WTC11 (cell line): ENCODE results near the gene CIART. TPM values are rescaled to one million over a fixed set of nuclear protein-coding genes. Genes with fewer than 3 reads are reported as not detected.
A peak's percentile ranks its signal among the peaks of the same experiment; 100 is the strongest.

Experiments used
- ATAC-seq: fragments of 200-7000 bp; cut with Tn5 transposase; 2 replicates; pipeline ENCODE4 v1.10.0; 2021; ENCODE audit warnings: mild to moderate bottlenecking, moderate library complexity
- CTCF ChIA-PET: fragments of 300-600 bp; sonication (Branson Sonifier 250); formaldehyde crosslinking; loops from one replicate; lab custom pipeline; 2021; ENCODE audit warnings: antibody characterized with exemption; lab: Charles Lee
- POLR2A ChIA-PET: fragments of 350-600 bp; sonication (Branson Sonifier 250); formaldehyde crosslinking; loops from one replicate; lab custom pipeline; 2021; ENCODE audit warnings: antibody characterized with exemption; lab: Charles Lee
- DNase-seq: peaks from one replicate; pipeline ENCODE4 v3.0.0; 2021; ENCODE audit warnings: low spot score
- H3K27ac Mint-ChIP-seq: 2 replicates; pipeline ENCODE4 v1.8.0; 2021; ENCODE audit warnings: mixed read lengths
- H3K27me3 Mint-ChIP-seq: 2 replicates; pipeline ENCODE4 v1.8.0; 2021; ENCODE audit warnings: low read depth, mild to moderate bottlenecking, moderate library complexity, mixed read lengths
- H3K36me3 Mint-ChIP-seq: 2 replicates; pipeline ENCODE4 v1.8.0; 2021; ENCODE audit warnings: mixed read lengths
- H3K4me1 Mint-ChIP-seq: 2 replicates; pipeline ENCODE4 v1.8.0; 2022; ENCODE audit warnings: mixed read lengths
- H3K4me3 Mint-ChIP-seq: 2 replicates; pipeline ENCODE4 v1.8.0; 2021; ENCODE audit warnings: mild to moderate bottlenecking, moderate library complexity, mixed read lengths
- H3K9me3 Mint-ChIP-seq: 2 replicates; pipeline ENCODE4 v1.8.0; 2021; ENCODE audit warnings: mixed read lengths
- ATF1 ChIP-seq: sonication (generic); formaldehyde crosslinking; IDR thresholded peaks from 2 replicates; pipeline ENCODE4 v1.8.1; 2023; ENCODE audit warnings: mild to moderate bottlenecking, moderate library complexity, missing genetic modification reagents
- CREB1 ChIP-seq: sonication (generic); formaldehyde crosslinking; IDR thresholded peaks from 2 replicates; pipeline ENCODE4 v1.8.0; 2023; ENCODE audit warnings: mild to moderate bottlenecking, missing genetic modification reagents
- ESRRA ChIP-seq: sonication (generic); formaldehyde crosslinking; IDR thresholded peaks from 2 replicates; pipeline ENCODE4 v1.8.1; 2022; ENCODE audit warnings: mild to moderate bottlenecking, missing genetic modification reagents, borderline replicate concordance
- FOXK1 ChIP-seq: sonication (generic); formaldehyde crosslinking; IDR thresholded peaks from 2 replicates; pipeline ENCODE4 v1.8.0; 2022; ENCODE audit warnings: mild to moderate bottlenecking, moderate library complexity, missing genetic modification reagents
- GTF2I ChIP-seq: fragments of 250-450 bp; sonication (Bioruptor Pico); conservative IDR thresholded peaks from 2 replicates; pipeline ENCODE4 v1.4.0; 2021; ENCODE audit warnings: mild to moderate bottlenecking
- JAZF1 ChIP-seq: fragments of 250-450 bp; sonication (Bioruptor Pico); IDR thresholded peaks from 2 replicates; pipeline ENCODE4 v1.9.0; 2021; ENCODE audit warnings: moderate library complexity, mild to moderate bottlenecking, inconsistent platforms
- KAT7 ChIP-seq: sonication (generic); formaldehyde crosslinking; IDR thresholded peaks from 2 replicates; pipeline ENCODE4 v1.8.1; 2023; ENCODE audit warnings: missing genetic modification reagents, mild to moderate bottlenecking, borderline replicate concordance
- NR2C2 ChIP-seq: sonication (generic); formaldehyde crosslinking; IDR thresholded peaks from 2 replicates; pipeline ENCODE4 v1.8.0; 2022; ENCODE audit warnings: mild to moderate bottlenecking, missing genetic modification reagents
- NR3C1 ChIP-seq: sonication (generic); formaldehyde crosslinking; conservative IDR thresholded peaks from 2 replicates; pipeline ENCODE4 v1.8.1; 2023; ENCODE audit warnings: low read depth, mild to moderate bottlenecking, missing genetic modification reagents
- RORB ChIP-seq: fragments of 250-450 bp; sonication (Bioruptor Pico); IDR thresholded peaks from 2 replicates; pipeline ENCODE4 v1.9.0; 2021; ENCODE audit warnings: mild to moderate bottlenecking
- SOX15 ChIP-seq: fragments of 250-450 bp; sonication (Bioruptor Pico); IDR thresholded peaks from 2 replicates; pipeline ENCODE4 v1.9.0; 2021; ENCODE audit warnings: mild to moderate bottlenecking
- ZNF219 ChIP-seq: sonication (generic); formaldehyde crosslinking; IDR thresholded peaks from 2 replicates; pipeline ENCODE4 v1.8.0; 2023; ENCODE audit warnings: missing genetic modification reagents, mild to moderate bottlenecking, borderline replicate concordance
- ZNF232 ChIP-seq: sonication (generic); formaldehyde crosslinking; IDR thresholded peaks from 2 replicates; pipeline ENCODE4 v1.8.0; 2022; ENCODE audit warnings: mild to moderate bottlenecking, missing genetic modification reagents
- total RNA-seq: library from RNA; stranded (reverse); gene quantifications from 3 replicates; pipeline ENCODE4 v1.2.3, GENCODE V29; 2021
- TF ChIP-seq, protein P1 (sequence below): sonication (generic); formaldehyde crosslinking; IDR thresholded peaks from 2 replicates; pipeline ENCODE4 v1.8.0; 2023; ENCODE audit warnings: mild to moderate bottlenecking, missing genetic modification reagents
- TF ChIP-seq, protein P2 (sequence below): fragments of 250-450 bp; sonication (Bioruptor Pico); IDR thresholded peaks from 2 replicates; pipeline ENCODE4 v1.9.0; 2021; ENCODE audit warnings: mild to moderate bottlenecking, borderline replicate concordance
- TF ChIP-seq, protein P3 (sequence below): sonication (generic); formaldehyde crosslinking; IDR thresholded peaks from 2 replicates; pipeline ENCODE4 v1.8.0; 2022; ENCODE audit warnings: mild to moderate bottlenecking, missing genetic modification reagents
- TF ChIP-seq, protein P4 (sequence below): fragments of 250-450 bp; sonication (Bioruptor Pico); IDR thresholded peaks from 2 replicates; pipeline ENCODE4 v1.8.0; 2021; ENCODE audit warnings: mild to moderate bottlenecking
- TF ChIP-seq, protein P5 (sequence below): fragments of 250-450 bp; sonication (Bioruptor Pico); conservative IDR thresholded peaks from 2 replicates; pipeline ENCODE4 v1.9.0; 2021; ENCODE audit warnings: mild to moderate bottlenecking
- TF ChIP-seq, protein P6 (sequence below): fragments of 250-450 bp; sonication (Bioruptor Pico); IDR thresholded peaks from 2 replicates; pipeline ENCODE4 v2.1.2; 2022; ENCODE audit warnings: mild to moderate bottlenecking, moderate library complexity

The CIART gene
- total RNA-seq, 1 experiment from 2014 or later: 7.8 TPM

DNA sequence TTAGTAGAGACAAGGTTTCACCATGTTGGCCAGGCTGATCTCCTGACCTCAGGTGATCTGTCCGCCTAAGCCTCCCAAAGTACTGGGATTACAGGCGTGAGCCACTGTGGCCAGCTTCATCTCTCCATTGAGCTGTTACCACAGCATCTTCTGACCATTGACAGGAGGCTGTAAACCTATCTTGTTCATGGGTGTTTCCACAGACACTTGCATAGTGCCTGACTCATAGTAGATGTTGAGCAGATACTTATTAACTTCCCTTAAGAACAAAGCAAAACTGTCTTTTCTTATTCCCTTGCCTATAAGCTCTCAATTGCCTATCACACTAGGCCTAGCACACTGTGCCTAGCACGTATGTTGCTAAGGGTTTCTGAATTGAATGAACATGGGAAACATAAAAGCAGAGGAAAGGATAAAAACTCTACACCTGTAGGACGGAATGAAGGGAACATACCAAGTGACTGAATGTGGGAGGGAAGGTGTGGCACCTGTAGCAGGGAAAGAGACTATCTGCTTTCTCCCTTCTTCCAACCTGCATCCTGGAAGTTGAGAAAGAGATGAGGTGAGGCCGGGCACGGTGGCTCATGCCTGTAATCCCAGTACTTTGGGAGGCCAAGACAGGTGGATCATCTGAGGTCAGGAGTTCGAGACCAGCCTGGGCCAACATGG lies 10.9 kb upstream of the CIART start:
- ChIA-PET CTCF (interaction anchor here (0.9 to 3.0 kb wide), 6 partner anchors 10 to 158 kb away, joined by 3 to 55 read pairs (median 17); partner anchors contain the start of genes CA14 and CIART), POLR2A (interaction anchor here (2.3 to 3.6 kb wide), 2 partner anchors 10 to 14 kb away, joined by 21 to 43 read pairs; partner anchors contain the start of genes CA14 and CIART)
- no peak for DNase-seq
- peak overlapping the region; percentile 78 for H3K27ac Mint-ChIP-seq
- H3K4me1 Mint-ChIP-seq: peaks cover 49% of the 10 kb centered on the region
- no peaks in the 10 kb centered on the region for H3K9me3 Mint-ChIP-seq
- no peak for ATAC-seq
- TF ChIP-seq, protein P1, sequence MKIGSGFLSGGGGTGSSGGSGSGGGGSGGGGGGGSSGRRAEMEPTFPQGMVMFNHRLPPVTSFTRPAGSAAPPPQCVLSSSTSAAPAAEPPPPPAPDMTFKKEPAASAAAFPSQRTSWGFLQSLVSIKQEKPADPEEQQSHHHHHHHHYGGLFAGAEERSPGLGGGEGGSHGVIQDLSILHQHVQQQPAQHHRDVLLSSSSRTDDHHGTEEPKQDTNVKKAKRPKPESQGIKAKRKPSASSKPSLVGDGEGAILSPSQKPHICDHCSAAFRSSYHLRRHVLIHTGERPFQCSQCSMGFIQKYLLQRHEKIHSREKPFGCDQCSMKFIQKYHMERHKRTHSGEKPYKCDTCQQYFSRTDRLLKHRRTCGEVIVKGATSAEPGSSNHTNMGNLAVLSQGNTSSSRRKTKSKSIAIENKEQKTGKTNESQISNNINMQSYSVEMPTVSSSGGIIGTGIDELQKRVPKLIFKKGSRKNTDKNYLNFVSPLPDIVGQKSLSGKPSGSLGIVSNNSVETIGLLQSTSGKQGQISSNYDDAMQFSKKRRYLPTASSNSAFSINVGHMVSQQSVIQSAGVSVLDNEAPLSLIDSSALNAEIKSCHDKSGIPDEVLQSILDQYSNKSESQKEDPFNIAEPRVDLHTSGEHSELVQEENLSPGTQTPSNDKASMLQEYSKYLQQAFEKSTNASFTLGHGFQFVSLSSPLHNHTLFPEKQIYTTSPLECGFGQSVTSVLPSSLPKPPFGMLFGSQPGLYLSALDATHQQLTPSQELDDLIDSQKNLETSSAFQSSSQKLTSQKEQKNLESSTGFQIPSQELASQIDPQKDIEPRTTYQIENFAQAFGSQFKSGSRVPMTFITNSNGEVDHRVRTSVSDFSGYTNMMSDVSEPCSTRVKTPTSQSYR (CRISPR knock-in tag): no peak
- TF ChIP-seq FOXK1 (no peak), ZNF219 (CRISPR knock-in tag) (no peak), GTF2I (no peak), ESRRA (no peak), JAZF1 (CRISPR knock-in tag) (no peak), SOX15 (no peak), RORB (no peak), KAT7 (no peak), ATF1 (no peak), NR2C2 (CRISPR knock-in tag) (no peak)
- TF ChIP-seq, protein P2, sequence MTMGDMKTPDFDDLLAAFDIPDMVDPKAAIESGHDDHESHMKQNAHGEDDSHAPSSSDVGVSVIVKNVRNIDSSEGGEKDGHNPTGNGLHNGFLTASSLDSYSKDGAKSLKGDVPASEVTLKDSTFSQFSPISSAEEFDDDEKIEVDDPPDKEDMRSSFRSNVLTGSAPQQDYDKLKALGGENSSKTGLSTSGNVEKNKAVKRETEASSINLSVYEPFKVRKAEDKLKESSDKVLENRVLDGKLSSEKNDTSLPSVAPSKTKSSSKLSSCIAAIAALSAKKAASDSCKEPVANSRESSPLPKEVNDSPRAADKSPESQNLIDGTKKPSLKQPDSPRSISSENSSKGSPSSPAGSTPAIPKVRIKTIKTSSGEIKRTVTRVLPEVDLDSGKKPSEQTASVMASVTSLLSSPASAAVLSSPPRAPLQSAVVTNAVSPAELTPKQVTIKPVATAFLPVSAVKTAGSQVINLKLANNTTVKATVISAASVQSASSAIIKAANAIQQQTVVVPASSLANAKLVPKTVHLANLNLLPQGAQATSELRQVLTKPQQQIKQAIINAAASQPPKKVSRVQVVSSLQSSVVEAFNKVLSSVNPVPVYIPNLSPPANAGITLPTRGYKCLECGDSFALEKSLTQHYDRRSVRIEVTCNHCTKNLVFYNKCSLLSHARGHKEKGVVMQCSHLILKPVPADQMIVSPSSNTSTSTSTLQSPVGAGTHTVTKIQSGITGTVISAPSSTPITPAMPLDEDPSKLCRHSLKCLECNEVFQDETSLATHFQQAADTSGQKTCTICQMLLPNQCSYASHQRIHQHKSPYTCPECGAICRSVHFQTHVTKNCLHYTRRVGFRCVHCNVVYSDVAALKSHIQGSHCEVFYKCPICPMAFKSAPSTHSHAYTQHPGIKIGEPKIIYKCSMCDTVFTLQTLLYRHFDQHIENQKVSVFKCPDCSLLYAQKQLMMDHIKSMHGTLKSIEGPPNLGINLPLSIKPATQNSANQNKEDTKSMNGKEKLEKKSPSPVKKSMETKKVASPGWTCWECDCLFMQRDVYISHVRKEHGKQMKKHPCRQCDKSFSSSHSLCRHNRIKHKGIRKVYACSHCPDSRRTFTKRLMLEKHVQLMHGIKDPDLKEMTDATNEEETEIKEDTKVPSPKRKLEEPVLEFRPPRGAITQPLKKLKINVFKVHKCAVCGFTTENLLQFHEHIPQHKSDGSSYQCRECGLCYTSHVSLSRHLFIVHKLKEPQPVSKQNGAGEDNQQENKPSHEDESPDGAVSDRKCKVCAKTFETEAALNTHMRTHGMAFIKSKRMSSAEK (CRISPR knock-in tag): no peak
- TF ChIP-seq, protein P3, sequence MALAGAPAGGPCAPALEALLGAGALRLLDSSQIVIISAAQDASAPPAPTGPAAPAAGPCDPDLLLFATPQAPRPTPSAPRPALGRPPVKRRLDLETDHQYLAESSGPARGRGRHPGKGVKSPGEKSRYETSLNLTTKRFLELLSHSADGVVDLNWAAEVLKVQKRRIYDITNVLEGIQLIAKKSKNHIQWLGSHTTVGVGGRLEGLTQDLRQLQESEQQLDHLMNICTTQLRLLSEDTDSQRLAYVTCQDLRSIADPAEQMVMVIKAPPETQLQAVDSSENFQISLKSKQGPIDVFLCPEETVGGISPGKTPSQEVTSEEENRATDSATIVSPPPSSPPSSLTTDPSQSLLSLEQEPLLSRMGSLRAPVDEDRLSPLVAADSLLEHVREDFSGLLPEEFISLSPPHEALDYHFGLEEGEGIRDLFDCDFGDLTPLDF: no peak
- H3K4me3 Mint-ChIP-seq: peak overlapping the region; percentile 68
- peaks cover 10% of the 10 kb centered on the region for H3K36me3 Mint-ChIP-seq
- no peaks in the 10 kb centered on the region for H3K27me3 Mint-ChIP-seq

DNA sequence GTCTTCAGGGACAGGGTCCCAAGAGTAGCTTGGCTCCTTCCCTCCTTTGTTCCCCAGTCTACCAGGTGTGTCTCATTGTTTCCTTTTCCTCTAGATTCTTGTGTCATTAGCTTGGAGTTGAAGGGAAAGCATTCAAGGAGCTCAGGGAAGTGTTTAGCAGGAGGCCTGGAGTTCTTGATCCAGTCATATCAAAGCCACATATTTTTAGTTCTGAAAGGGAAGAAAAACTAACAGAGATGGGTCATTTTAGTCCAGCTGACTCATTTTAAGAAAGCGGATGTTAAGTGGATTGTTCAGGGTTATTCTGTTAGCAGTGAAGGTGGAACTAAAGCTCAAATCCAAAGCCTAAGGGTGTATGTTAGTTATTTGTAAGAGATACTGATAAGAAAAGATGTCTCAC lies 9.0 kb upstream of the CIART start:
- Mint-ChIP-seq H3K4me1 (peaks cover 33% of the 10 kb centered on the region), H3K27ac (peak overlapping the region; percentile 61)
- ATAC-seq: no peak
- TF ChIP-seq, protein P4, sequence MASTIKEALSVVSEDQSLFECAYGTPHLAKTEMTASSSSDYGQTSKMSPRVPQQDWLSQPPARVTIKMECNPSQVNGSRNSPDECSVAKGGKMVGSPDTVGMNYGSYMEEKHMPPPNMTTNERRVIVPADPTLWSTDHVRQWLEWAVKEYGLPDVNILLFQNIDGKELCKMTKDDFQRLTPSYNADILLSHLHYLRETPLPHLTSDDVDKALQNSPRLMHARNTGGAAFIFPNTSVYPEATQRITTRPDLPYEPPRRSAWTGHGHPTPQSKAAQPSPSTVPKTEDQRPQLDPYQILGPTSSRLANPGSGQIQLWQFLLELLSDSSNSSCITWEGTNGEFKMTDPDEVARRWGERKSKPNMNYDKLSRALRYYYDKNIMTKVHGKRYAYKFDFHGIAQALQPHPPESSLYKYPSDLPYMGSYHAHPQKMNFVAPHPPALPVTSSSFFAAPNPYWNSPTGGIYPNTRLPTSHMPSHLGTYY (CRISPR knock-in tag): no peak
- TF ChIP-seq NR3C1 (CRISPR knock-in tag) (no peak), ZNF232 (CRISPR knock-in tag) (no peak), CREB1 (CRISPR knock-in tag) (no peak)
- TF ChIP-seq, protein P5, sequence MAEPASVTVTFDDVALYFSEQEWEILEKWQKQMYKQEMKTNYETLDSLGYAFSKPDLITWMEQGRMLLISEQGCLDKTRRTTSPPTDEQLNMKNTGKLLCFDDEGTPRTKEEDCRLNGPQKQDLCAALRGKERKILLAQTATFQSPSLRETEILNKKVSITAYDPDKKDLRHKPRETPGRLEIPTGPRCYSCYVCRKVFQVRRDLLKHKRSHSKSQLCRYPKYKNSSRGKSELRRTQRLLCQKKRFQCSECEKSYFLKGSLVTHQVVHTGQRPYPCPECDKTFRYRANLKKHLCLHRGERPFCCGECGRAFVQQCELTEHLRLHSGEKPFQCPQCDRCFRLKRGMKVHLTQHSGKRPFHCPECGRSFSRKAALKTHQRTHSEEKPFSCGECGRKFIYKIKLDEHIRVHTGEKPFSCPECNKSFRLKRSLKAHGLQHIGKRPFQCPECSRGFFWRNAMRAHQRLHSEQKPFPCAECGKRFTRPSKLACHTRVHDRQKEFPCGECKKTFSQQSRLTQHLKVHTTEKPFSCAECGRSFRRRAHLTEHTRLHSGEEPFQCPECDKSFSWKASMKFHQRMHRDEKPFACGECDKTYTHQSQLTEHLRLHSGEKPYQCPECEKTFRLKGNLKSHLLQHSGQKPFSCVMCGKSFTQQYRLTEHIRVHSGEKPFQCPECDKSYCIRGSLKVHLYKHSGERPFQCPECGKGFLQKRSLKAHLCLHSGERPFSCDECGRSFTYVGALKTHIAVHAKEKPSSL (CRISPR knock-in tag): no peak
- TF ChIP-seq, protein P6, sequence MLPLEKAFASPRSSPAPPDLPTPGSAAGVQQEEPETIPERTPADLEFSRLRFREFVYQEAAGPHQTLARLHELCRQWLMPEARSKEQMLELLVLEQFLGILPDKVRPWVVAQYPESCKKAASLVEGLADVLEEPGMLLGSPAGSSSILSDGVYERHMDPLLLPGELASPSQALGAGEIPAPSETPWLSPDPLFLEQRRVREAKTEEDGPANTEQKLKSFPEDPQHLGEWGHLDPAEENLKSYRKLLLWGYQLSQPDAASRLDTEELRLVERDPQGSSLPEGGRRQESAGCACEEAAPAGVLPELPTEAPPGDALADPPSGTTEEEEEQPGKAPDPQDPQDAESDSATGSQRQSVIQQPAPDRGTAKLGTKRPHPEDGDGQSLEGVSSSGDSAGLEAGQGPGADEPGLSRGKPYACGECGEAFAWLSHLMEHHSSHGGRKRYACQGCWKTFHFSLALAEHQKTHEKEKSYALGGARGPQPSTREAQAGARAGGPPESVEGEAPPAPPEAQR (CRISPR knock-in tag): no peak

More for the DNA sequence above, 9.0 kb upstream of the CIART start:
- no peaks in the 10 kb centered on the region for H3K36me3 Mint-ChIP-seq
- H3K27me3 Mint-ChIP-seq: no peaks in the 10 kb centered on the region
- ChIA-PET POLR2A (interaction anchor here (0.6 to 3.6 kb wide), 5 partner anchors 9 to 486 kb away, joined by 4 to 43 read pairs (median 7); partner anchors contain the start of genes CA14, CIART and RPRD2), CTCF (interaction anchor here (1.3 to 2.7 kb wide), 4 partner anchors 9 to 86 kb away, joined by 6 to 55 read pairs (median 31); partner anchors contain the start of genes CA14 and CIART)
- H3K4me3 Mint-ChIP-seq: peak overlapping the region; percentile 68
- no peak for DNase-seq
- no peaks in the 10 kb centered on the region for H3K9me3 Mint-ChIP-seq
